Neural cell (in vitro differentiated cells): Measurements from ENCODE around the gene TVP23C.

ENCODE experiments used
- CTCF ChIP-seq: fragments of 450-650 bp; IDR thresholded peaks from 2 replicates; pipeline ENCODE4 v1.5.1; 2014; ENCODE audit warnings: antibody characterized with exemption, mild to moderate bottlenecking, moderate library complexity; ENCODE audit not compliant: poor library complexity, severe bottlenecking
- POLR2AphosphoS5 ChIP-seq: IDR thresholded peaks from 2 replicates; pipeline ENCODE4 v1.6.1; 2012

- no peak for TF ChIP-seq CTCF
- no peak for TF ChIP-seq POLR2AphosphoS5
Measured at GRCh38 chr17:15479703-15480102, 83.6 kb downstream of the TVP23C start.
